ENCODE data around the gene CDCA4.

Gene CDCA4

DNA sequence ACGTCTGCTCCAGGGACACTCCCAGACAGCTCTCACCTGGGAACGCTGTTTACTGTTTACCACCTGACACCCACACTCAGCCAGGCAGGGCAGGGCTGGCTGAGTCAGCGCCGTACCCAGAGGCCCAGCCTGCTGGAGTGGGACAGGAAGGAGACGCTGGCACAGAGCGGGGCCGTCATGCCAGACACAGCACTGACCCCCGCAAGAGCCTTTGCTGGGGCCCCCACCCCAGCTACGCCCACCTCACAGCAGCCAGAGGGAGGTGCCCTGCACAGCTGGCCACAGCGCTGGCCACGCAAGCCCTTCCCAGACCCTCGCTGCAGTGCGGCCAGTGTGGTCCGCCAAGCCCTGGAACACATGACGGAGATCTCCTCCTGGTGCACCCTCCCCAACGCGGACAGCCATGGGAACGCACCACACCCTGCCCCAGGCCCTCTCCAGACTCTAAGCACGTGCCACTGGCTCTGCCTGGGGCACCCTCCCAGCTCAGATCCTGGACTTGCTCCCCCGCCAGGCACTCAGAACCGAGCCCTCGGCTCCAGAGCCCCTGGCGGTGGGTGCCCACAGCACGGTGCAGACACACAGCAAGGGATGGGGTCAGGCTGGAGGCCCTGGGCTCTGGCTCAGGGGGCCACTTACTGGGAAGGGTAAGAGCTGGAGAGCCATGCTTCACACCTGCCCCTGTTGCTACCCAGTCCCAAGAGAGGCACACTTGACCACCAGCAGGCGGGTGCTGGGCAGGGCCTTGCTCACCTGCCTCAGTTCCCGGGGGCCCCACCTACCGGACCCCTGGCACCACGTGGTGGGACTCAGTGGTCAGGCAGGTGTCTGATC lies 48.4 kb downstream of the CDCA4 start:
- DNase-seq, result no peak

DNA sequence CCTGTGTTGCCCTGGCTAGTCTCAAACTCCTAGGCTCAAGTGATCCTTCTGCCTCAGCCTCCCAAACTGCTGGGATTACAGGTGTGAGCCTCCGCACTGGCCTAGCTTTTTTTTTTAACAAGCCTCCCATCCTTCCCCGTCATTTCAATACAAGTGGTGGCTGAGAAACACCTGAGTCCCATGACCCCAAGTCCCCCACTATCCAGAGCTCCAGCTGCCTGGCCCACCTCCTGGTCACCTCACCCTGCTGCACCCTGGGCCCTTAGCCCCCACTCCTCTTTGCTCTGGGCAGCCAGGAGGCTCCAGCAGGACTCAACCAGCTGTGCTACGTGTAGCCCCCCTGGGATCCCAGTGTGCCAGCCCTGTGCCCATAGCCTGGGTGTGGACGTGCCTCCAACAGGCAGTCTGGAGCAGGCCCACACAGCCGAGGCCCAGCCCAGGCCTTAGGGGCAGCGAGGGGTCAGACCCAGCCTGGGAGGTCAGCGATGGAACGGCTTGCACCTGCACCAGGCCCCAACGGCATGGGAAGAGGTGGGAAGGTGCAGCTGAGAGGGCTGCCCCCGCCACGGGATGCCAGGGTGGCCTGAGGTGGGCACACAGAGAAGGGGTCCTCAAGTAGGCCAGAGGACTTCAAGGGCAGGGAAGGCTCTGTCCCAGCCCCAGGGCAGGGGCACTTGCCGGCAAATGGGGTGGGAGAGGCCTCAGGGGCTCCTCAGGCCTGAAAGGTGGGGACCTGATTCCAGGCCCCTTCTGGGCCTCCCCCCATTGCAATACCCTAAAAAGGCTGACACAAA lies 49.2 kb downstream of the CDCA4 start:
- no peak for DNase-seq

DNA sequence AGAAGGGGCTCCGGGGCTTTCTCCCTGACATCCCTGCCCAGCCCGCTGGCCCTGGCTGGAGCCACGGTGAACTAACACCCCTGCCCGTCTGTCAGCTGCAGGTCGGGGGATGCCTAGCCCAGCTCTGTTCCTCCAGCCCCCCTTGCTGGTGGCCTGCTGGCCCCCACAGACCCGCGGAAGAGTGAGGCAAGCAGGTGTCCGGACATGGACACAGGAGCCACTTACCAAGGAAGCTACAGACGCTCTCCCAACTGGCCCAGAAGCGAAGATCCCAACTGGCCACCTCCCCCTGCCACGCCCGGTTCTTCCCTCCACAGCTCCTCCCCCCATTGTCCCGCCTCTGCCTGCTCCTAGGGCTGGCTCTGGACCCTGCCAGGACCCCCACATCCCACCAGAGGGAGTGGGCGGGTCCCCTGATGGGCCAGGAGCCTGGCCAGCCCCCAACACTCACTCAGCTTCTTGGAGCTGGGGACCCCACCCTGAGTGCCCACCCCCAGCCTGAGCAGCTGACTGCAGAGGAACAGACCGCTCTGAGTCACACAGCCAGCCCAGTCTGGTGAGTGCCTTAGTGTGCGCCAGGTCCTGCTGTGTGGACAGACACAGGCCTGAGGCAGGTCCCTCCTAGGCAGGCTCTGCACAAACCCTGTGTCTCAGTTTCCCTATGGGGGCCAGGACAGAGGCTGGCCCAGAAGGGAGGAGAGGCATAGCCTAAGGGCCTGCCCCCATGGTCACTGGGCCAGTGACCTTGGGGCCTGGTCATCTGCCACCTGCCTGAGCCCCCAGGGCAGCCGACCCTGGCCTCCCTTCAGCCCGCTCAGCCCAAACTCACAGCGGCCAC lies 50.4 kb downstream of the CDCA4 start:
- no peak for DNase-seq

DNA sequence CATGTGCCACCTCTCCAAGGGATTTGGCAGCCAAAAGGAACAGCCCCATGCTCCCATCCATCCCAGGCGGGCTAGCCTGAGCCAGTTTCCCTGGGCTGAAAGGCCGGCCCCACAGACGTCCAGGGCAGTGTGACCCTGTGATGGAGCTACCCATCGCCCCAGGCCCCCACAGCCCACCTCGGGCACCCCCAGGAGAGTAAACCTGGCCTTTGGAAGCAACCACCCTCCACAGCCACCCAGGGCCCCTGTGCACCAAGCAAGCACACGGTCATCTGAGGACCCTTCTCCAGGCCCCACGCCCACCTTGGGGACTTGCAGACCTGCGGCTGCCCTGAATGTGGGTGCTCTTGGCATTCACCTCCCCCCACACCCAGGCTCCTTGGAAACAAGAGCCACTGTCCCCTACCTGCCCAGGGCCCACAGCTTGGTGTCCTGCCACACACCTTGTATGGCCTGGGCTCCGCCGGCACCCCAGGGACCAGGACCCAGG lies 51.1 kb downstream of the CDCA4 start:
- DNase-seq, result no peak

DNA sequence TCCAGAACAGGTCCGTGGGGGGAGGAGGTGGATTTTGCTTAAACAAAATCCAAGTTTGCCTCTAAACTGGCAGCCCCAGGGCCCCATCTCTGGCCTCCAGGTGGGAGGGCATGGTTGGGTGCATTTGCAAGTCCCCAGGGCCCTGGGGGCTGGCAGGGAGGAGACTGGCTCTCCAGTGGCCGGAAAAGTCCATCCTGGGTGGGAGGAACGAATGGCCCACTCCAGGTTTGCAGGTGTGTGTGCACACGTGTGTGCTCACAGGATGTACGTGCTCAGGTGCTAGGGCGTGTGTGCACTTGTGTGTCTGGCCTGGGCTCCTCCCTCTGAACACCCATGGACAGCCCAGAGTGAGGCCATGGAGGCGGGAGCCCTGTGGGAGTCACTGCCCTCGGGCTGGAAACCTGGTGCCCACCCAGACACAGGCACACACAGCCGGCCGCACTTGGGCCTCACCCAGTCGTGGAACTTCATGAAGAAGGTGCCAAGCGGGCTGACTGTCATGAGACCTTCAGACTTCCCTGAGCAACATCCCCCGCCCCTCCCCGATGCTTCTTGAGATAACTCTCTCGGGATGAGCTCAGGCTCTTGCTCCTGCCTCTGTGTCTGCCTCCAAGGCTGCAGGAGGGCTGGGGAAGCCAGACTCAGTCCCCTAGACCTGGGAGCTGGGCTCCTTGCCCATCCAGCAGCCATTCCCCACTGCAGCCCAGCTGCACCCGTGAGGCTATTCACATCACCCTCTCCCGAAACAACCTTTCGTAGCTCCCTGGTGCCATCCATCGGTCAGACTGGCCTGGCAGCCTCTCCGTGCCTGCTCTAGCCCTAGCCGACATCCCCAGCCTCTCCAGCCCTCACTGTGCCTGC lies 52.1 kb downstream of the CDCA4 start:
- DNase-seq, result no peak

DNA sequence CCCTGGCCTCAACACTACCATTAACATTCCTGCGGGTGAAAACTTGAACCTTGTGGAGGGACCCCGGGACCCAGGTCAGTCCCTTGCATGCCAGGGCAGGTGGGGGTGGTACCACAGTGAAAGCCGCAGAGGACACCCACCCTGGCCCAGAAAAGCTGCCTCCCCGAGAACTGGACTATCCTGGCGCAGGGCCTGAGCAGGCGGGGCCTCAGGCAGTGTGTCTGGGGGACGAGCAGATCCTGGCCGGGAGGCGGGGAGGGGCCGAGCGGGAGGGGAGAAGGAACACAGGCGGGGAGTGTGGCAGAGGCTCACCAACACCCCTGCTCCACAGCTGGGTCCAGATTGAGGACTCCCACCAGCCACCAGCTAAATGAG lies 52.7 kb downstream of the CDCA4 start:
- no peak for DNase-seq

DNA sequence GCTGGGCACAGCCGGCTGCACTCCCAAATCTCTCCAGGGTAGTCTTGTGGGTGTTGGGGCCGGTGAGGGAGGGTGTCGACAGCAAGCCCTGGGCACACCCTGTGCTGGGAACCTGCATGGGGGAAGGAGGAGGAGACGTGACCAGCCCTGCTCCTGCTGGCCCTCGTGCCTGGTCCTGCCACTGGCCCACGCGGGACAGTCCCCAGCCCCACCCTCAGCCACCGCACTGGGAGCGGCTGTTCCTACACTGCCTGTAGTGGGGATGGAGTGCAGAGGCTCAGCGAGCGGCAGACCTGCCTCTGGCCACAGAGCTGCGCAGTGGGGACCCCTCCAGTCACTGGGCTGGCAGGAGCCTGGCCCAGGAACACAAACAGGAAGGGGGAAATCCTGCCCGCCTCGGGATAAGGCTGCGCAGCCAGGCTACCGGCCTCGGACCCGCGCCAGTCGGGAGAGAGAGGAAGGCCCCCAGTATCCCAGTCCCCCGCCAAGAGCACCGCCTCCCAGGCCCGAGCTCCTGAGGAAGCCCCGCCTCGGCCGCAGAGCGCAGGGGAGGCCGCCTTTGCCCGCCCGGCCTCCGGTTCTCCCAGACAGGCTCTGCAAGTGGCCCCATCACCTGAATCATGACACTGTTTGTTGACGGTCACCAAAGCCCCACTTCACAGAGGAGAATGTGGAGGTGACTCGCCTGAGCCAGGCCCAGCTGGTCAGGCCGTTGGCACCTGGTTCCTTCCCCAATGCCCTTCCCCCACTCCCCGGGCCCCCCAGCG lies 53.3 kb downstream of the CDCA4 start:
- no peak for DNase-seq

DNA sequence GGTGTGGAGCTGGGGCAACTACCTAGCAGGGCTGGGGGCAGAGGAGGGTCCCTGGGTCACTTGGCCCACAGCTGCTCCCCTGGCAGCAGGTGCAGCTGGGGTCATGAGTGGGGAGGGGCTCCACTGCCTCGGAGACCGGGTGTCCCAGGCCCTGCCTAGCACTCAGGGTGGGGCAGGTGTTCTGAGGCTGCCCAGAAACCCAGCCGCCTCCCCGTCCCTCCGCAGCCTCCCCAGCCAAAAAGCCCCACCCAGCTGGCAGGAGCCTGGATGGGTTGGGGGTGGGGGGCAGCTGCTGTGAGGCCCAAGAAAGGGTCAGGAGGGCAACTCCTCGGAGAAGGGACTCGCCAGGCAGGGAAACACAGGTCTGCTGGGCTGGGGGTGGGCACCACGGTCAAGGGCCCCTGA lies 53.9 kb downstream of the CDCA4 start:
- no peak for DNase-seq

DNA sequence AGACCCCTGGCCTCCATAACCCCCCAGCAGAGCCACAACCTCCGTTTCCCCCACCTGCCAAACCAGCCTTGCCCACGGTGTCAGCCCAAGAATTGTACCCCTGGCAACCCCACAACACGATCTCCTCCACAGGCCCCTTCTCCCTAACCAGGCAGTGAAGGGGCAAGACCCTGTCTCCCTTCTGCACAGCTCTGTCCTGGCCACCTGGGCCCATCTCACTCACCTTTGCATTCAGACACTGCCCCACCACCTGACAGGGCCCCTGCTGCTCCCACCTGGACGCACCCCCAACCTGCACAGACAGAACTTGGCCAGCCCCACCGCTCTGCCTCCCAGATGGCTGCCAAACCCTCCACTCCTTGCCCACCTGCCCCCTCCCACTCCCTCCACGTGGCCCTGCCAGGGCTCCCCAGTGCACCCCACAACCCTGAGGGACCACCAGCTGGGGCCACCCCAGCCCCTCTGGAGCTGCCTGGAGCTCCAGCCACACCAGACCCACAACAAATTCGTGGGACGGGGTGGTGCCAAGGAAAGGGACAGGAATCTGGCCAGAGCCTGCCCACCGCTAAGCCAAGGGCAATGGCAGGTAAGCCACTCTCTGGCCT lies 54.5 kb downstream of the CDCA4 start:
- no peak for DNase-seq

DNA sequence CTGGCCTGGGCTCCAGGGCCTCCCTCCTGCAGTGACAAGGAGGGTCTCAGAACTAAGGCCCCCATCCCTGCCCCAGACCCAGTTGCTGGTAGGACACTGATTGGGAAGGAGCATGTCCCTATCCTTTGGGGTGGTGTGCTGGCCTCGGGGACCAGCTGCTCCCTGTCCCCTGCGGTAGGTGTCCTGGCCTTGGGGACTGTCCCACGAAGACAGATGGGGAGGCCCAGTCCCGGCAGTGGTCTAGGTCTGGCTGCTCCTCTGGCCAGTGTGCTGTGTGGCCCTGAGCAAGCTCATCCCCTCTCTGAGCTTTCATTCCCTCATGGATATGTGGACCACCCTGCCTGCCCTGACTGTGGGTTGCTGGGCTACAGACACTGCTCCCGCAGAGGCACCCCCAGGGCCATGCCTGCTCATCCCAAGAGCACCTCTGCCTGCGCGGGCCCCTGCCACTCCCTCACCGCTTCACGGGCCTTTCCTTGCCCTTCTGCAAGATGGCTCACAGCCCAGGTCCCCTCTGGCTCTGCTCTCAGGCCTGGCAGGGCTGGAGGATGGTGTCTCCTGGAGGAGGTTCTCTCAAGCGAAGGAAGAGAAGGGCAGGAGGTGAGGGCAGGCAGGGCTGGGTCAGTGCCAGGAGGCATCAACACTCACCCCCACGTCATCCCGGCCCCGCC lies 55.2 kb downstream of the CDCA4 start:
- no peak for DNase-seq

DNA sequence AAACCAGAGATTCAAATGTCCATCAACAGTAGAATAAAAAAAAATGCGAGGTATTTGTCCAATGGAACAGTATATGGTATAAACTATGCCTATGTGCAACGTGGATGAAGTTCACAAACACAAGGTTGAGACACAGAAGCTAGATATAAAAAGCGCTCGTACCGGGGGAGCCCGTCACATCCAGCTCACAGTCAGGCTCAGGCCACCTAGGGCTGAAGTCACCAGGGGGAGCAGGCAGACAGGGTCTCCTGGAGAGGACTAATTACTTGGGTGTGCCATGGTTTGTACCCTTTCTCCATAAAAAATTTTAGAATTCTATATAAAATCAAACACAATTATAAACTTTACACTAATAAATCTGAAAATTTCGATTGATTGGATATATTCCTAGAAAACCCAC lies 56.3 kb downstream of the CDCA4 start:
- no peak for DNase-seq

Measured in activated CD8-positive, alpha-beta memory T cell treated with anti-CD3 and anti-CD28 coated beads for 24 hours (primary cell).